Sciatic nerve (tissue), 2 donors: ENCODE results near the gene PHRF1. TPM values are rescaled to one million over a fixed set of nuclear protein-coding genes. Genes with fewer than 3 reads are reported as not detected.
A peak's percentile ranks its signal among the peaks of the same experiment; 100 is the strongest.

ENCODE experiments used
- ATAC-seq: fragments of 200-7000 bp; cut with Tn5 transposase; one replicate; pipeline ENCODE4 v1.9.1; 2020; ENCODE audit warnings: mild to moderate bottlenecking, moderate library complexity
- DNase-seq: peaks from one replicate; pipeline ENCODE4 v3.0.0-alpha.2; 2020; ENCODE audit warnings: low spot score
- intact Hi-C: fragments of 100-400 bp; cut with DNase I; formaldehyde crosslinking; loops from one replicate; pipeline ENCODE4 v1.14.2; 2022
- microRNA-seq: library from miRNA; unstranded; fragments of <30 nt; microRNA quantifications from one replicate; pipeline ENCODE4 v1.2.0, GENCODE V29; 2020
- total RNA-seq: library from RNA; stranded (reverse); fragmentation: NEBNext Ultra II Directional; extraction: Animal tissue kit (Norgen Biotek cat#: 25700); gene quantifications from one replicate; pipeline ENCODE4 v1.2.1, GENCODE V29; 2021
- donor health status: DM: no; HTN: no; CAD: no.
- donor health status: DM: no; HTN: no; CAD: no.

PHRF1 gene
- total RNA-seq, 1 donor from 2014 or later, result 33.5 TPM

DNA sequence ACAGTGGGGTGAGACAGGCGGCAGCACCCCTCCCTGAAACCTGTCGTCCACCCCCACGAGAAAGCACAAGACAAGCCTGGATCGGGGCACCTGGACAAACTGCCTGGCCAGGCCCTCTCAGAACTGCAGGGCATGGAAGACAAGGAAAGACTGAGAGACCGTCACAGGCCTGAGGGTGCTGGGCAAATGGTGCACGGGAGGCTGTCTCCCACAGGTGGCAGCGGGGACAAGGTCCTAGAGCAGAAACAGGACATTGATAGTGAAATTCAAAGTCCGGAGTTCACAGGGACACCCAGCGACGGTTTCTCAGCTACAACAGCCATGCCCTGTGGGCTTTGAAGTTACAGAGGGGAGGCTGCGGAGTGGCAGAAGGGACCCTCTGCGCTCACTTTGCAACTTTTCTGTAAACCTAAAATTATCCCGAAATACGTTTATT lies 81.4 kb downstream of the PHRF1 start:
- DNase-seq (no peak), ATAC-seq (no peak)
- intact Hi-C loops, result no loop called here

DNA sequence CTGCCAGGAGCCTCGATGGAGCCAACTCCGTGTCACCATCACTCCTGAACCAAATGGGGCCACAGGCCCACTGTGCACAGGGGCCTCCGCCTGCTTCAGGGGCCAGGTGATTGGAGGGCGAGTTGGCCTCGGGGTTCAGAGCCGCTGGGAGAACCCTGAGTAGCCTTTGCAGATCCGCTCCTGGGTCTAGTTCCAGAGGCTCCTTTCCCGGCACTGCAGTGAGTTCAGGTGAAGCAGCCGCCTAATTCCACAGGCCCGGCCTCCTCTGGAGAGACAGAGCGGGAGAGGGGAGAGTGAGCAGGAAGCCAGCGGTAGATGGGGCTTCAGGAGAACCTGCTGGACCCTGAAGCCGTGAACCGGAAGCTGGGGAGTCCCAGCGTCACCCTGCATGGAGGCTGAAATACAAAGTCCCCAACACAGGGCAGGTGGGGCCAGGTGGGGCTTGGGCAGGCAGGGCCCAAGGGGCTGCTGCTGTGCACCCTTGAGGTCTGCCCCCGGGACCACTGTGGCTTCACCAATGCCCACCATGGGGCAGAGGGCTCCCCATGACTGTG lies 83.3 kb downstream of the PHRF1 start:
- DNase-seq (no peak), ATAC-seq (no peak)
- intact Hi-C loops, result loop anchor here (10.0 kb wide), 1 partner anchor 135 kb away; the partner anchor contains the start of genes CEND1 and SLC25A22

GRCh38 chr11:660281-660680 lies 84.0 kb downstream of the PHRF1 start:
- DNase-seq, result no peak

DNA sequence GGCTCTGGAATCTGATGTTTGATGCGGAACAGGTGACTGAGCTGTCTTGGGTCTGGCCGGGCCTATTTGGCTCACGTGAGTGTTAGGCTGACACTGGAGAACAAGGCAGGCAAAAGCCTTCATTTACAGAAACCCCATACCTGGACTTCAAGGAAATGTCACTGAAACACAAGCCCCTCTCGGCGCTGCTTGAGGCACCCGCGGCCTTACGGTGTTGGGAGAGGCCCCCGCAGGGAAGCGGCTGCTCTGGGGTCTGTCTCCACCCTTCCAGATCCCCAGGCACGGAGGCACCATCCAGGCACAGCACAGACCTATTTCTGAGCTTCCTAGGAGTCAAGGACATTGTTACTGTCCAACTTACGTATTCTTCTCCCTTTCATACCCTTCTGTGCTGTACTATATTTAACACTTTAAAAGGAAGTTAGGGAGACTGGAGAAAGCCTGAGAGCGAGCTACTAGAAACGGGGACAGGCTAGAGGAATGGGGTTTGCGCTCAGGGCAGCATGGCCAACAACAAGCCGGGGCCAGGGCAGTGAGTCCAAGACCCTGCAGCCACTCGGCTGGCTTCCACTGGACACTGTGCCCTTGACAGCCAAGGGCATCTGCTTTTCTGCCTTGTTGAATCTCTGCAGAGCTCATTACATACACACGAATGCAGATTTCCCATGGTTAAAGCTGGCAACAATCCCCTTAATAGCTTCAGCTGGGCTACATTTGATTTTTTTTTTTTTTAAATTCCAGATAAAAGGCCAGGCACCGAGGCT lies 84.6 kb downstream of the PHRF1 start:
- DNase-seq (no peak), ATAC-seq (no peak)
- intact Hi-C loops, result loop anchor here (10.0 kb wide), 1 partner anchor 134 kb away; the partner anchor contains the start of genes CEND1 and SLC25A22

More at GRCh38 chr11:660281-660680, 84.0 kb downstream of the PHRF1 start:
- intact Hi-C loops, result loop anchor here (10.0 kb wide), 1 partner anchor 135 kb away; the partner anchor contains the start of genes CEND1 and SLC25A22
- ATAC-seq, result no peak

Small RNAs within 50 kb of the gene (microRNA-seq; reads per million reads assigned to microRNA genes)
- gene MIR210, result 129 reads per million, percentile 59 among the genes with 10 or more reads in this experiment

Other genes starting within 250 kb of the PHRF1 start
- 32.2 TPM for gene B4GALNT4, start 207.0 kb upstream of the PHRF1 start, total RNA-seq
- gene PKP3, start 182.3 kb upstream of the PHRF1 start, total RNA-seq, result 0.49 TPM
- 51.6 TPM for gene SIGIRR, start 161.5 kb upstream of the PHRF1 start, total RNA-seq
- gene ANO9, start 134.5 kb upstream of the PHRF1 start, total RNA-seq, result 0.98 TPM
- 33.1 TPM for gene PTDSS2, start 126.2 kb upstream of the PHRF1 start, total RNA-seq
- gene RNH1, start 69.2 kb upstream of the PHRF1 start, total RNA-seq, result 134 TPM
- 45.2 TPM for gene HRAS, start 40.9 kb upstream of the PHRF1 start, total RNA-seq
- gene LRRC56, start 38.9 kb upstream of the PHRF1 start, total RNA-seq, result 1.4 TPM
- gene LMNTD2, start 15.7 kb upstream of the PHRF1 start, total RNA-seq, result 1.3 TPM
- 7.5 TPM for gene RASSF7, start 15.5 kb upstream of the PHRF1 start, total RNA-seq
- gene IRF7, start 39.5 kb downstream of the PHRF1 start, total RNA-seq, result 19.6 TPM
- not detected for gene CDHR5, start 48.5 kb downstream of the PHRF1 start, total RNA-seq
- gene SCT, start 50.7 kb downstream of the PHRF1 start, total RNA-seq, result not detected
- gene DRD4, start 60.8 kb downstream of the PHRF1 start, total RNA-seq, result 4.1 TPM
- gene DEAF1, start 118.8 kb downstream of the PHRF1 start, total RNA-seq, result 52.8 TPM
- gene TMEM80, start 119.3 kb downstream of the PHRF1 start, total RNA-seq, result 28.4 TPM
- gene EPS8L2, start 129.8 kb downstream of the PHRF1 start, total RNA-seq, result 24.9 TPM
- 187 TPM for gene TALDO1, start 171.0 kb downstream of the PHRF1 start, total RNA-seq
- gene GATD1, start 201.0 kb downstream of the PHRF1 start, total RNA-seq, result 74.8 TPM
- gene CEND1, start 213.6 kb downstream of the PHRF1 start, total RNA-seq, result not detected
- 7.2 TPM for gene SLC25A22, start 221.8 kb downstream of the PHRF1 start, total RNA-seq
- 16.7 TPM for gene PIDD1, start 228.8 kb downstream of the PHRF1 start, total RNA-seq
- gene RPLP2, start 233.5 kb downstream of the PHRF1 start, total RNA-seq, result 1,209 TPM
- 174 TPM for gene PNPLA2, start 242.4 kb downstream of the PHRF1 start, total RNA-seq